GM23248 (cell line): Measurements from ENCODE around the gene IKZF1. TPM values are rescaled to one million over a fixed set of nuclear protein-coding genes. Genes with fewer than 3 reads are reported as not detected.

Source experiments
- DNase-seq: peaks from one replicate; pipeline ENCODE4 v3.0.0-alpha.2; 2015
- H2AFZ ChIP-seq: fragments of 200-600 bp; sonication (generic); 2 replicates; pipeline ENCODE4 v1.6.1; 2016; ENCODE audit warnings: antibody characterized with exemption
- H3F3A ChIP-seq: fragments of 200-600 bp; sonication (generic); 2 replicates; pipeline ENCODE4 v1.6.1; 2016; ENCODE audit warnings: mild to moderate bottlenecking, antibody characterized with exemption, mixed run types; ENCODE audit not compliant: insufficient read depth
- H3K27ac ChIP-seq: fragments of 200-600 bp; sonication (generic); 2 replicates; pipeline ENCODE4 v1.5.1; 2016; ENCODE audit warnings: mild to moderate bottlenecking
- H3K27me3 ChIP-seq: fragments of 200-600 bp; sonication (generic); replicated peaks from 2 replicates; pipeline ENCODE4 v1.6.1; 2016; ENCODE audit warnings: mild to moderate bottlenecking; ENCODE audit not compliant: insufficient read depth
- H3K36me3 ChIP-seq: fragments of 200-600 bp; sonication (generic); 2 replicates; pipeline ENCODE4 v1.6.1; 2016; ENCODE audit warnings: low read depth, mild to moderate bottlenecking
- H3K4me1 ChIP-seq: fragments of 200-600 bp; sonication (generic); 2 replicates; pipeline ENCODE4 v1.6.1; 2016; ENCODE audit warnings: mild to moderate bottlenecking; ENCODE audit not compliant: insufficient read depth
- H3K4me2 ChIP-seq: fragments of 200-600 bp; sonication (generic); one replicate; pipeline ENCODE4 v1.6.1; 2016; ENCODE audit warnings: mild to moderate bottlenecking; ENCODE audit not compliant: unreplicated experiment
- H3K4me3 ChIP-seq: fragments of 200-600 bp; sonication (generic); 2 replicates; pipeline ENCODE4 v1.5.1; 2016; ENCODE audit warnings: mild to moderate bottlenecking
- H3K79me2 ChIP-seq: fragments of 200-600 bp; sonication (generic); 2 replicates; pipeline ENCODE4 v1.6.1; 2016; ENCODE audit warnings: mild to moderate bottlenecking; ENCODE audit not compliant: insufficient read depth
- H3K9ac ChIP-seq: fragments of 200-600 bp; sonication (generic); 2 replicates; pipeline ENCODE4 v1.6.1; 2016; ENCODE audit warnings: mild to moderate bottlenecking
- H3K9me2 ChIP-seq: fragments of 200-600 bp; sonication (generic); 2 replicates; pipeline ENCODE4 v1.6.1; 2016; ENCODE audit warnings: mixed run types, mild to moderate bottlenecking, moderate library complexity; ENCODE audit not compliant: insufficient read depth
- H3K9me3 ChIP-seq: fragments of 200-600 bp; sonication (generic); one replicate; pipeline ENCODE4 v1.6.1; 2017; ENCODE audit warnings: low read depth
- H4K20me1 ChIP-seq: fragments of 200-600 bp; sonication (generic); 2 replicates; pipeline ENCODE4 v1.6.0; 2016; ENCODE audit not compliant: insufficient read depth
- EZH2 ChIP-seq: fragments of 200-600 bp; sonication (generic); IDR thresholded peaks from 2 replicates; pipeline ENCODE4 v1.6.1; 2018; ENCODE audit warnings: antibody characterized with exemption, mild to moderate bottlenecking; ENCODE audit not compliant: insufficient read depth, poor library complexity, severe bottlenecking
- EZH2phosphoT487 ChIP-seq: fragments of 200-600 bp; sonication (generic); IDR thresholded peaks from 2 replicates; pipeline ENCODE4 v1.6.1; 2018; ENCODE audit warnings: antibody characterized with exemption, moderate library complexity, mild to moderate bottlenecking, low read depth; ENCODE audit not compliant: insufficient read depth
- WGBS, 2 experiments: methylation state at CpG; one replicate each; pipeline ENCODE4 v1.1.6; 2015 to 2017; ENCODE audit warnings: low lambda C conversion rate in 2 of 2, low coverage in 1 of 2; ENCODE audit errors: missing lambda C conversion rate in 2 of 2; 5-methylcytosine and 5-hydroxymethylcytosine counted together
- in situ Hi-C: fragments of 300-500 bp; cut with MboI; formaldehyde crosslinking; loops from 2 replicates; pipeline ENCODE4 v1.15.0; 2020
- polyA plus RNA-seq: library from polyadenylated mRNA; unstranded; fragments of >200 nt; fragmentation: Nextera tagmentation; extraction: Ambion mirVana; gene quantifications from 2 replicates; pipeline ENCODE4 v1.2.1, GENCODE V29; 2016
- total RNA-seq: library from RNA; depleted of rRNA; stranded (reverse); fragments of >200 nt; shearing (Covaris generic); gene quantifications from 2 replicates; pipeline ENCODE4 v1.2.3, GENCODE V29; 2014

The IKZF1 gene
- total and polyA plus RNA-seq, 2 experiments from 2014 or later, result not detected

GRCh38 chr7:50376056-50376820 lies 71.7 kb downstream of the IKZF1 start:
- 44 to 48% methylated on average over 15 of the region's 15 CpGs for WGBS, 2 experiments

DNA sequence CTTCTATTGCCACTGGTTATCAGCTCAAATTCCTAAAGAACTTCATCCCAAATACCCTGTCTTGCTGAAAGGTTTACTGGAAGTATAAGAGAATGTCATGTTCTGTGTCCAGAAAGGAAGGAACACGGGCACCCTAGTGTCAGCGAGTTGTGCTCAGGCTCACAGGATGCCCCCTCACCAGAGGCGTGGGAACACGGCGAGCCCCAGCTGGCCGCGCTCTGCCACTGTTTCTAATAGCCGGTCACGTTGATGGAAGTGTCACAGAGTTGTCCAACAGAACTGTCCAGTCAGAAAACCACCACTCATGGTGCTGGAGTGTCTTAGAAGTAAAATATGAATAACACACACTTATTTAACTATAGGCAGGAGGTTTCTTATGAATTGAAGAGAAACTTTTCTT lies 72.8 kb downstream of the IKZF1 start:
- H3K4me3 ChIP-seq, result no peak overlapping the region
- no peak overlapping the region for H3K27ac ChIP-seq
- no peaks in the 10 kb centered on the region for H3K79me2 ChIP-seq
- H4K20me1 ChIP-seq, result no peaks in the 10 kb centered on the region
- no peak overlapping the region for H2AFZ ChIP-seq
- no peak overlapping the region for H3K9ac ChIP-seq
- no peak for DNase-seq
- no peak overlapping the region for H3K4me2 ChIP-seq
- H3K27me3 ChIP-seq, result peaks cover 19% of the 10 kb centered on the region
- TF ChIP-seq EZH2 (no peak), EZH2phosphoT487 (no peak)
- WGBS, 2 experiments, result 69 to 70% methylated on average over 9 of the region's 9 CpGs
- H3K9me3 ChIP-seq, result no peaks in the 10 kb centered on the region
- no peaks in the 10 kb centered on the region for H3F3A ChIP-seq
- H3K36me3 ChIP-seq, result no peaks in the 10 kb centered on the region
- no peaks in the 10 kb centered on the region for H3K9me2 ChIP-seq
- H3K4me1 ChIP-seq, result no peaks in the 10 kb centered on the region
- in situ Hi-C loops, result no loop called here

More at GRCh38 chr7:50376056-50376820, 71.7 kb downstream of the IKZF1 start:
- Histone ChIP-seq H3K4me2 (no peak overlapping the region), H4K20me1 (no peaks in the 10 kb centered on the region), H2AFZ (no peak overlapping the region), H3K79me2 (no peaks in the 10 kb centered on the region), H3K27ac (no peak overlapping the region), H3F3A (no peaks in the 10 kb centered on the region), H3K9ac (no peak overlapping the region), H3K9me2 (no peaks in the 10 kb centered on the region), H3K4me1 (no peaks in the 10 kb centered on the region), H3K36me3 (no peaks in the 10 kb centered on the region), H3K27me3 (peaks cover 11% of the 10 kb centered on the region), H3K9me3 (no peaks in the 10 kb centered on the region), H3K4me3 (no peak overlapping the region)
- no peak for DNase-seq
- in situ Hi-C loops, result no loop called here
- no peak for TF ChIP-seq EZH2
- no peak for TF ChIP-seq EZH2phosphoT487

DNA sequence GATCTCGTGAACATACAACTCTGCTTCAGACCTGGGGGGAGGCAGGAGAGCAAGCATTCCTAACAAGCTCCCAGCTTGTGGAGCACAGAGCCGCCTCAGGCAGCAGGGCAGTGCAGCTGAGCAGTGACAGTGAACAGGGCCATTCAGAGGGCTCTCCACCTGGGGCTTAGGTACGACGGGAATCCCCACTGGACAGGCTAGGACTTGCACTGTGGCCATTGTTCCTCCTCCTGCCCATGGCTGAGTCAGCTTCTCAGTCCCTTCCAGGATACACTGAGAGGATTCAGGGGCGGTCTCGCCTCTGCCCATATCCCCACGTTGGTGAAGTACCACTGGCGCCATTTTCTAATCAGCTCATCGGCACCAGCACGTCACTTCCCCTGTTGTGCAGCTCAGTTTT lies 74.6 kb downstream of the IKZF1 start:
- DNase-seq, result no peak
- no peaks in the 10 kb centered on the region for H3K9me2 ChIP-seq
- no peak overlapping the region for H3K4me3 ChIP-seq
- H2AFZ ChIP-seq, result no peak overlapping the region
- H3K27ac ChIP-seq, result no peak overlapping the region
- no peaks in the 10 kb centered on the region for H3K36me3 ChIP-seq
- no peak overlapping the region for H3K9ac ChIP-seq
- H3K4me1 ChIP-seq, result no peaks in the 10 kb centered on the region
- H3K4me2 ChIP-seq, result no peak overlapping the region
- no peaks in the 10 kb centered on the region for H3K9me3 ChIP-seq
- no peaks in the 10 kb centered on the region for H3F3A ChIP-seq
- no peaks in the 10 kb centered on the region for H4K20me1 ChIP-seq
- TF ChIP-seq EZH2 (no peak), EZH2phosphoT487 (no peak)
- in situ Hi-C loops, result no loop called here
- H3K27me3 ChIP-seq, result peaks cover 19% of the 10 kb centered on the region
- H3K79me2 ChIP-seq, result no peaks in the 10 kb centered on the region
- 22 to 31% methylated on average over 10 of the region's 10 CpGs for WGBS, 2 experiments

GRCh38 chr7:50379539-50379938 lies 75.0 kb downstream of the IKZF1 start:
- DNase-seq, result no peak
- Histone ChIP-seq H3K4me1 (no peaks in the 10 kb centered on the region), H3K9me2 (no peaks in the 10 kb centered on the region), H3K79me2 (no peaks in the 10 kb centered on the region), H3K36me3 (no peaks in the 10 kb centered on the region), H3K4me3 (no peak overlapping the region), H4K20me1 (no peaks in the 10 kb centered on the region), H2AFZ (no peak overlapping the region), H3K9me3 (no peaks in the 10 kb centered on the region), H3K27ac (no peak overlapping the region), H3F3A (no peaks in the 10 kb centered on the region), H3K4me2 (no peak overlapping the region), H3K27me3 (peaks cover 19% of the 10 kb centered on the region), H3K9ac (no peak overlapping the region)
- no peak for TF ChIP-seq EZH2
- TF ChIP-seq EZH2phosphoT487, result no peak
- in situ Hi-C loops, result no loop called here
- WGBS, 2 experiments, result 0 to 9% methylated on average over 1 of the region's 1 CpG
